NCI-H748 (cell line): Measurements from ENCODE around the gene KRT15.

Experiments
- DNase-seq: peaks from one replicate; lab custom pipeline; 2025; ENCODE audit not compliant: unreplicated experiment; lab: John Stamatoyannopoulos, UW

KRT15 gene

GRCh38 chr17:41505809-41506767 lies 12.6 kb downstream of the KRT15 start:
- DNase-seq = no peak

GRCh38 chr17:41505007-41505808 lies 13.5 kb downstream of the KRT15 start, which contains the start of gene KRT13:
Gene KRT13 (minus strand): TSS chr17:41505612. CDS start chr17:41505550, 62 bp downstream.
- DNase-seq = no peak

DNA sequence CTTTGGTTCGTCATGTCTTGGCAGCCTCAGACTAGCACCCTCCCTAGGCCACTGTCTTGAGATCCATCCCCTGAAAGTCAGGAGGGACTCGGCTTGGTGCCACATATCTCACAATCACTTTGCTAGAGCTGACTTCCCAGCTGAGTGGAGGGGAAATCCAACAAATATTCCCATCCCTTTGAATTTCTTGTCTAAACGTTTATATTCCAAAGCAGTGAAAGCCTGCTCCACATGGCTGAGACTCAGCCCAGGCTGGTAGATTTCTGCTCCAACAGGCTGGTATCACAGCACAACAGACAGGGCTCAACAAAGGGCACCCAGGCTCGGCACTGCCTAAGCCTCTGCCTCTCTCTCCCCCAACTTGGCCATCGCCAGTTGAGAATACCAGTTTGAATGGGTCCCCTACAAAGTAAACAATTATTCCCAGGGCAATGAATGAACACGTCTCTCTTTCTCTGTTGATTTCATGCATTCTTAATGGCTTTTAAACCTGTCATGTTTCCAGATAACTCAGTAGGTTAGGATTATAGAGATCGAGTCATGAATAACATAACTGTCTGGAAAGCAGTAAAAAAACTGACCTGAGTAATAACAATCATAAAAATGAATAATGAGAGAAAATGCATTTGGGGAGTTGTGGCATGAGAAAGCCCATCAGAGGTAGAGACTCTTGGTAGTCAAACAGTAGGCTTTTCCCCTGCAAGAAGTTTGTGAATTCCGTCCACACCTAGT lies 14.3 kb downstream of the KRT15 start:
- no peak for DNase-seq

DNA sequence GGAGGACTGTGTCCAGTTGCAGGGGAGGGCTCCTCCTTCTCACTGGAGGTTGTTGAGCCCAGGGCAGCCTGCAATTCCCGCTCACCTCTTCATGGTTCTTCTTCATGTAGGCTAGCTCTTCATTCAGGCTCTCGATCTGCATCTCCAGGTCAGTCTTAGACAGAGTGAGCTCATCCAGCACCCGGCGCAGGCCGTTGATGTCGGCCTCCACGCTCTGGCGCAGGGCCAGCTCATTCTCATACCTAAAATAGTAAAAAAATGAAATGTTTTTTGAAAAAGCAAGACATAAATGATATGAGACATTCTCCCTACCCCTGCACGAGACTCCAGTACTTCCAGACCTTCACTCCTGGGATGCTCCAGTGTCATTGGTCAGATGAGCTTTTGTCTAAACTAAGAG lies 15.5 kb downstream of the KRT15 start:
- no peak for DNase-seq

- no peak for DNase-seq
Observed at GRCh38 chr17:41500131-41500911, 18.4 kb downstream of the KRT15 start.

DNA sequence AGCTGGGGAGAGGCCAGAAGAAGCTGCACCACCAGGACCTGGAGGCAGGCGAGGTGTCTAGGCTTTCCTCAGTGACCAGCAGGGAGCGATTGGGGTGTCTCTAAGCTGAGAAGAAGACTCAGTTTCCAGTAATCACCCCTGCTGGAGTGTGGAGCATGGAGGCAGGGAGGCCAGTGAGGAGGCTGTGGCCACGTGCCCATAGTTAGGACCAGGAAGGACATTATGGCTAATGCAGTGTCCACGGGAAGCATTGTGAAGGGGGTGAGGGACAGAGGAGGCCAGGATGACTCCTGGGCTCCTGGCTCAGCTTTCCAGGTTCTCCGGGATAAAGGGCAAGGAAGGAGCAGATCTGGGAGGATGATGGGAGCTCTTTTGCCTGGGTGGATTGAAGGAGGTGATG lies 19.0 kb downstream of the KRT15 start:
- DNase-seq = no peak

DNA sequence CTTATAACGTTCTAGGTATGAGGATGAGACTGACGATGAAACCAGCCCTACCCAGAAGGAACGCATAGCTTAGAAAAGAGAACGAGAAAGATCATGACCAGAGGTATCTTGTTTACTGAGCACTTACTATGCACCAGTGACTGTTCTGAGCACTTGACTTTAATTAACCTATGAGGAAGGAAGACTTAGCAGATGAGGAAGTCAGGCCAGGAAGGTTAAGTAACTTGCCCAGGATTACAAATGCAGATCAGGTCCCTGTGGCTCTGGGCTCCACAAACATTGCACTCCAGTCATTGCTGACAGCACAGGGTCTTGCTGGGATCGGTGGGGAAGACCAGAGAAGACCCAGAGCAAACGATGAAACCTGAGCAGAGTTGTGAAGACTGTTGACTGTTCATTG lies 20.4 kb downstream of the KRT15 start:
- no peak for DNase-seq

DNA sequence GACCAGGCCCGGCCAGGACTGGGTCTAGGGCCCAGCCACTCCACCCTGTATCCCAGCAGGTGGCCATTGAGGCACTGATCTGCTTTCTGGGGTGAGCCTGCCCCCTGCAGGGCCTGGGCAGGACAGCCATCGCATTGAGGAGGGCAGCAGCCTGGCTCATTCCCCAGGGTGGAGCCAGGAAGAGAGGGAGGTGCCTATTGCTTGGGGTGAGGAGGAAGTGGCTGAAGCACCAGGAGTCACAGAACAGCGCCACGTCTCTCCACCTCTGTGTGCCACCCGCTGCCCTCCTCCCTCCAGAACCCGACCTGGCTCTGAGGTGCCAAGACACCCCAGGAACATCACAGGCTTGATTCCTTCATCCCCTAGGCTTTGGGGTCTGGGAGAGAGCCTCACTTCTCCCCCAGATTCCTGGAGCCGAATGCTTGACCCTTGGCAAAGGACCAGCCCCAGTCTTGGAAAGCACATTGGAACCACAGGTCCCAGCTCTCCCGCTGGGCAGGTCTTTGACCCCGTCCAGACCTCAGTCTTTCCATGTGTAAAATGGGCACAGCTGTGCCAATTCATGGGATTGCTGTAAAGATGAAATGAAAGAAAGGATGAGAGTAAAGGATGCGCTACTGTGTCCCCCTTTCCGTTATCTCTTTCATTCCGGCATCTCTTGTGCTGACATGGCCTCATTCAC lies 21.7 kb downstream of the KRT15 start:
- peak; percentile 56 for DNase-seq

- DNase-seq = no peak
Observed at GRCh38 chr17:41494524-41494923, 24.2 kb downstream of the KRT15 start.

GRCh38 chr17:41492771-41493170 lies 25.9 kb downstream of the KRT15 start:
- DNase-seq = peak; percentile 85

DNA sequence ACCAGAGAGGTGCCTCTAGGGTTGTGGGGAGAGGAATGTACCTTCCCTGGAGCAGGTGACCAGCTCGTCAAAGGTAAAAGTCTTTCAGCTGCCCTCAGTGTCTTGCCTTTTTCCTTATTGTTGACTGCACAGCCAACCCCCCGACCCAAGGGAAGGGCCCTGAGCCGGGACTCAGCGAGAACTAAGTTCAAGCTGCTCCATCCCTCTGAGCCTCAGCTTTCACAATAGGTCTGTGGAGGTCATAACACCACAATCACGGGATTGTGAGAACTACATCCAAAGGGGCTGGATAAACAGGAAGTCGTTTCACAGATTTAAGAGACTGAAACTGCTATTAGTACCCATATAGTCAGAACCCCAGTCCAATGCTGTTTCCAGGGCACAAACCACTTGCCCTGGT lies 26.3 kb downstream of the KRT15 start:
- no peak for DNase-seq

- DNase-seq = no peak
Observed at GRCh38 chr17:41491476-41491875, 27.2 kb downstream of the KRT15 start.

GRCh38 chr17:41490000-41490990 lies 28.4 kb downstream of the KRT15 start:
- no peak for DNase-seq

- DNase-seq = no peak
Observed at GRCh38 chr17:41489531-41489930, 29.2 kb downstream of the KRT15 start, which contains the start of gene KRT36. Gene KRT36 (minus strand): TSS chr17:41489910. CDS start chr17:41489864, 46 bp downstream.

- DNase-seq = no peak
Observed at GRCh38 chr17:41486809-41487530, 31.7 kb downstream of the KRT15 start.

DNA sequence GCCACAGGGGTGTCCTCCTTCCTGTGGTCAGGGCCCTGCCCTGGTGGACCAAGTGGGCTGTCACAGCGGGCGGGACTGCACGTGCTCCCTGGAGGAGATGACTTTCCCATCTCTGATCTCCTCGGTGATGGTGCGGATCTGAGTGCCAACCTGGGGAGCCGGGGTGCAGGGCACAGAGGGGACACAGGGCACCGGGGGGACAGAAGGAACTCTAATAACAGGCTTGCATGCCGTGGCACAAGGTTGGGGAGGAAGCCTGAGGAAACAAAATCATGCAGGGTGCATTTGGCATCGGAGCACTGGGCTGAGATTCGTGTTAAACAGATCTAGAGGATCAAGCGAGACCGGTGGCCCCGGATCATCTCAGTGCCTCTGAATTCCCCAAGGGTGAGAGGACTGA lies 32.4 kb downstream of the KRT15 start:
- no peak for DNase-seq

- DNase-seq = no peak
Observed at GRCh38 chr17:41484920-41485904, 33.5 kb downstream of the KRT15 start.
